ENCODE measurements around the gene ZSWIM5.

DNA sequence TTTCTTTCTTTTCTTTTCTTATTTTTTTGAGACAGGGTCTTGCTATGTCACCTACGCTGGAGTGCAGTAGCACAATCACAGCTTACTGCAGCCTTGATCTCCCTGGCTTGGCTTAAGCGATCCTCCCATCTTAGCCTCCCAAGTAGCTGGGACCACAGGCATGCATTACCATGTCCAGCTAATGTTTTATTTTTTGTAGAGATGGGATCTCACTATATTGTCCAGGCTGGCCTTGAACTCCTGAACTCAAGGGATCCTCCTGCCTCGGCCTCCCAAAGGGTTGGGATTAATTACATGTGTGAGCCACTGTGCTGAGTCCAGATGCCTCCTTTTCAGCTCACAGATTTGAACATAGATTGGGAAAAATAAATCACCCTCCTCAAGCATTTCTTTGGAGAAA lies 98.6 kb downstream of the ZSWIM5 start:
- TF ChIP-seq, protein P1, sequence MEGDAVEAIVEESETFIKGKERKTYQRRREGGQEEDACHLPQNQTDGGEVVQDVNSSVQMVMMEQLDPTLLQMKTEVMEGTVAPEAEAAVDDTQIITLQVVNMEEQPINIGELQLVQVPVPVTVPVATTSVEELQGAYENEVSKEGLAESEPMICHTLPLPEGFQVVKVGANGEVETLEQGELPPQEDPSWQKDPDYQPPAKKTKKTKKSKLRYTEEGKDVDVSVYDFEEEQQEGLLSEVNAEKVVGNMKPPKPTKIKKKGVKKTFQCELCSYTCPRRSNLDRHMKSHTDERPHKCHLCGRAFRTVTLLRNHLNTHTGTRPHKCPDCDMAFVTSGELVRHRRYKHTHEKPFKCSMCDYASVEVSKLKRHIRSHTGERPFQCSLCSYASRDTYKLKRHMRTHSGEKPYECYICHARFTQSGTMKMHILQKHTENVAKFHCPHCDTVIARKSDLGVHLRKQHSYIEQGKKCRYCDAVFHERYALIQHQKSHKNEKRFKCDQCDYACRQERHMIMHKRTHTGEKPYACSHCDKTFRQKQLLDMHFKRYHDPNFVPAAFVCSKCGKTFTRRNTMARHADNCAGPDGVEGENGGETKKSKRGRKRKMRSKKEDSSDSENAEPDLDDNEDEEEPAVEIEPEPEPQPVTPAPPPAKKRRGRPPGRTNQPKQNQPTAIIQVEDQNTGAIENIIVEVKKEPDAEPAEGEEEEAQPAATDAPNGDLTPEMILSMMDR (optimal IDR thresholded peaks at IDR 0.05 in 1 of 3, IDR thresholded peaks at IDR 0.05 in 1 of 3, conservative IDR thresholded peaks at IDR 0.05 in 1 of 3; ENCODE audit: extremely low read depth in 1 of 3, insufficient read depth in 2 of 3, low read length in 3 of 3): no peak
- TF ChIP-seq EZH2 (IDR thresholded peaks at IDR 0.05; ENCODE audit: low read length): no peak

Data from keratinocyte (primary cell).